ENCODE data around the gene ARX.

GRCh38 chrX:25025615-25026014, 9.8 kb upstream of the ARX start:
- no peak for TF ChIP-seq SP1 (IDR thresholded peaks at IDR 0.05; ENCODE audit: low read depth)
- TF ChIP-seq POLR2A (IDR thresholded peaks at IDR 0.05; ENCODE audit: borderline replicate concordance, extremely low read depth, insufficient read depth, insufficient read length): no peak
- TF ChIP-seq EZH2phosphoT487 (IDR thresholded peaks at IDR 0.05; ENCODE audit: borderline replicate concordance): no peak
- no peak for TF ChIP-seq CTCF (IDR thresholded peaks at IDR 0.05 in 2 of 3, conservative IDR thresholded peaks at IDR 0.05 in 1 of 3; ENCODE audit: borderline replicate concordance in 1 of 3, insufficient read depth in 1 of 3, low read depth in 2 of 3, low read length in 2 of 3)
- TF ChIP-seq EGR1 (IDR thresholded peaks at IDR 0.05; ENCODE audit: low read depth): no peak
- TF ChIP-seq, protein P1, sequence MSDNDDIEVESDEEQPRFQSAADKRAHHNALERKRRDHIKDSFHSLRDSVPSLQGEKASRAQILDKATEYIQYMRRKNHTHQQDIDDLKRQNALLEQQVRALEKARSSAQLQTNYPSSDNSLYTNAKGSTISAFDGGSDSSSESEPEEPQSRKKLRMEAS (IDR thresholded peaks at IDR 0.05): no peak
- no peak for TF ChIP-seq POLR2AphosphoS5 (IDR thresholded peaks at IDR 0.05; ENCODE audit: low read depth, low read length)
- TF ChIP-seq FOSL1 (IDR thresholded peaks at IDR 0.05; ENCODE audit: low read depth): no peak
- TF ChIP-seq SRF (IDR thresholded peaks at IDR 0.05; ENCODE audit: low read depth): no peak

All from HCT116 (cell line).